ENCODE data around the gene SLC39A3.

SLC39A3 gene

GRCh38 chr19:2747349-2747748 is 7.5 kb upstream of the SLC39A3 start:
- no peak for DNase-seq (ENCODE audit: low read depth)

GRCh38 chr19:2744113-2744512 is 4.3 kb upstream of the SLC39A3 start:
- DNase-seq (ENCODE audit: low read depth) = no peak

- no peak for DNase-seq (ENCODE audit: low read depth)
Observed at GRCh38 chr19:2743099-2743498, 3.3 kb upstream of the SLC39A3 start.

- DNase-seq (ENCODE audit: low read depth) = no peak
Observed at GRCh38 chr19:2740314-2740656, 468 bp upstream of the SLC39A3 start.

- DNase-seq (ENCODE audit: low read depth) = no peak
Observed at GRCh38 chr19:2736550-2737190, 3.1 kb downstream of the SLC39A3 start.

- DNase-seq (ENCODE audit: low read depth) = no peak
Observed at GRCh38 chr19:2735374-2735773, 4.4 kb downstream of the SLC39A3 start.

GRCh38 chr19:2734589-2735288 is 5.1 kb downstream of the SLC39A3 start:
- DNase-seq (ENCODE audit: low read depth) = no peak

- DNase-seq (ENCODE audit: low read depth) = no peak
Observed at GRCh38 chr19:2733930-2734588, 5.8 kb downstream of the SLC39A3 start.

- no peak for DNase-seq (ENCODE audit: low read depth)
Observed at GRCh38 chr19:2732883-2733282, 6.9 kb downstream of the SLC39A3 start.

- DNase-seq (ENCODE audit: low read depth) = no peak
Observed at GRCh38 chr19:2732157-2732725, 7.6 kb downstream of the SLC39A3 start.

GRCh38 chr19:2731181-2731995 is 8.4 kb downstream of the SLC39A3 start:
- no peak for DNase-seq (ENCODE audit: low read depth)

- DNase-seq (ENCODE audit: low read depth) = no peak
Observed at GRCh38 chr19:2729943-2730818, 9.6 kb downstream of the SLC39A3 start.

- DNase-seq (ENCODE audit: low read depth) = no peak
Observed at GRCh38 chr19:2728783-2729387, 10.9 kb downstream of the SLC39A3 start.

GRCh38 chr19:2727640-2727944 is 12.2 kb downstream of the SLC39A3 start:
- no peak for DNase-seq (ENCODE audit: low read depth)

GRCh38 chr19:2726904-2727639 is 12.7 kb downstream of the SLC39A3 start:
- DNase-seq (ENCODE audit: low read depth) = no peak

- no peak for DNase-seq (ENCODE audit: low read depth)
Observed at GRCh38 chr19:2726160-2726855, 13.5 kb downstream of the SLC39A3 start.

- DNase-seq (ENCODE audit: low read depth) = no peak
Observed at GRCh38 chr19:2724148-2724557, 15.7 kb downstream of the SLC39A3 start.

- DNase-seq (ENCODE audit: low read depth) = no peak
Observed at GRCh38 chr19:2723747-2724146, 16.1 kb downstream of the SLC39A3 start.

- DNase-seq (ENCODE audit: low read depth) = no peak
Observed at GRCh38 chr19:2723345-2723715, 16.5 kb downstream of the SLC39A3 start.

Measured in stimulated activated CD8-positive, alpha-beta memory T cell treated with anti-CD3 and anti-CD28 coated beads, Interleukin-15, amount 100 ng/mL, for 24 hours (primary cell).